ENCODE measurements around the gene ESRRB.

Gene ESRRB

DNA sequence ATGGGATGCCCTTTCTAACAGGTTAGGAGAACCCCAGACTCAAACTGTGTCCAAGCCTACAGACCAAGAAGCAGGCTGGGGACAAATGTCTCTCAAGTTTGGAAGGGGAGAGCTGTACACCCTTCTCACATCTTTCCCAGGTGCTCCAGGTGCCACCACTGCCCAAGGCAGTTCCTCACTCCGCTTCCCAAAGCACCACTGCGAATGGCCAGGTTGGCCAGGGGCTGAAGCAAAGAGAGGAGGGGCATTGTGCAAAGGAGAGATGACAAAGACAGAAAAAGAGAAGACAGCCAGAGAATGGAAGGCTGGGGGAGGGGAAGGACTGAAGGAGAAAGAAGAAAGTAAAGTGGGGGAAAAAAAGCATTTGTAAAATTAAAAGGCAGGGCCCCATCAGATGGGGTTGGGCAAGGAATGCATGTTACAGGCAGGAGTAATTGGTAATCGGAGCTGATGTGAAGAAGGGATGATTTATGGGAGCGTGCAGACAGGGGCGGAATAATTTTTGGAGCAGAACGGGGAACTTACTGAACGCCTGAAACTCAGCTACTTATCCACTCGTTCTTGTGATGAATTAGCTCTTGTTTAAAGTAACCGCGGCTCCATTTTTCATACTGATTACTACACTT lies 165.8 kb downstream of the ESRRB start:
- H3K27me3 ChIP-seq (ENCODE audit: insufficient read depth, low read depth, severe bottlenecking): no peaks in the 10 kb centered on the region
- TF ChIP-seq, protein P1, sequence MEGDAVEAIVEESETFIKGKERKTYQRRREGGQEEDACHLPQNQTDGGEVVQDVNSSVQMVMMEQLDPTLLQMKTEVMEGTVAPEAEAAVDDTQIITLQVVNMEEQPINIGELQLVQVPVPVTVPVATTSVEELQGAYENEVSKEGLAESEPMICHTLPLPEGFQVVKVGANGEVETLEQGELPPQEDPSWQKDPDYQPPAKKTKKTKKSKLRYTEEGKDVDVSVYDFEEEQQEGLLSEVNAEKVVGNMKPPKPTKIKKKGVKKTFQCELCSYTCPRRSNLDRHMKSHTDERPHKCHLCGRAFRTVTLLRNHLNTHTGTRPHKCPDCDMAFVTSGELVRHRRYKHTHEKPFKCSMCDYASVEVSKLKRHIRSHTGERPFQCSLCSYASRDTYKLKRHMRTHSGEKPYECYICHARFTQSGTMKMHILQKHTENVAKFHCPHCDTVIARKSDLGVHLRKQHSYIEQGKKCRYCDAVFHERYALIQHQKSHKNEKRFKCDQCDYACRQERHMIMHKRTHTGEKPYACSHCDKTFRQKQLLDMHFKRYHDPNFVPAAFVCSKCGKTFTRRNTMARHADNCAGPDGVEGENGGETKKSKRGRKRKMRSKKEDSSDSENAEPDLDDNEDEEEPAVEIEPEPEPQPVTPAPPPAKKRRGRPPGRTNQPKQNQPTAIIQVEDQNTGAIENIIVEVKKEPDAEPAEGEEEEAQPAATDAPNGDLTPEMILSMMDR (IDR thresholded peaks at IDR 0.05; ENCODE audit: low read depth, low read length): no peak
- H3K4me3 ChIP-seq (ENCODE audit: low read depth, low read length): no peak overlapping the region
- no peak overlapping the region for H3K27ac ChIP-seq
- no peaks in the 10 kb centered on the region for H3K36me3 ChIP-seq
- H3K9me3 ChIP-seq (ENCODE audit: severe bottlenecking): no peaks in the 10 kb centered on the region
- no peak for DNase-seq

DNA sequence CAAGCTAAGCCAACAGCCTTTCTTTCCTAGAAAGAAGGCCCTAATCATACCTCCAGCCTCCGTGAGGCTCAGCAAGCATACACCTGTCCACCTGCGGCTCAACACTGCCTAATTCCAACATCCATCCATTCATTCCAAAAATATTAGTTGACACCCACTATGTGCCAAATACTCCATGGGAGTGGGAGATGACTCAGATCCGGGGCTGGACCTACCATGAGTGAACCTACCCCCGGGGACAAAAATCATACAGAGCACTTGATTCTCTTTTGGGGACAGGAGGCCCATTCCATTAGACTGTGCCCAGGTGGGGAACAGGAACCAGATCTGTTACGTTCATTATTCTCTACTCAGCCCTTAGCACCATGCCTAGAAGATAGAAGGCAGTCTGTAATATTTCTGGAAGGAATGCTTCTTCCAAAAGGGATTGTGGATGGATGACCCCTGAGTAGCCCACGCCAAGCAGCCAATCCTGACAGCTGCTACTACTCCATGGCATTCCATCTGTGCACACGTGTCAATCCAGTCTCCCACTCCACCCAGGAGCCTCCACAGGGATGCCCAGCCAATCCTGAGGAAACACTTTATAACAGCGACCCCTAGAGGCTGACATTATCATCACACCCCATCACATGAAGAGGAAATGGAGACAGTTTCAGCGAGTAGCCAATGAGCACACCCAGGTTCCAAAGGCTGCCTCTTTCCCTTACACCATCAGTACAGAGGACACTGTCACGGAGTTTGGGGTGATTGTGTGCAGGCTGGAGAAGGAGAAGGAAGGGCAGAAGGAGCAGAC lies 170.7 kb downstream of the ESRRB start:
- H3K27ac ChIP-seq: no peak overlapping the region
- peak; percentile 80 for DNase-seq
- H3K36me3 ChIP-seq: no peaks in the 10 kb centered on the region
- TF ChIP-seq, protein P1 (IDR thresholded peaks at IDR 0.05; ENCODE audit: low read depth, low read length): peak; percentile 72
- H3K9me3 ChIP-seq (ENCODE audit: severe bottlenecking): no peaks in the 10 kb centered on the region
- H3K4me3 ChIP-seq (ENCODE audit: low read depth, low read length): no peak overlapping the region
- no peaks in the 10 kb centered on the region for H3K27me3 ChIP-seq (ENCODE audit: insufficient read depth, low read depth, severe bottlenecking)

DNA sequence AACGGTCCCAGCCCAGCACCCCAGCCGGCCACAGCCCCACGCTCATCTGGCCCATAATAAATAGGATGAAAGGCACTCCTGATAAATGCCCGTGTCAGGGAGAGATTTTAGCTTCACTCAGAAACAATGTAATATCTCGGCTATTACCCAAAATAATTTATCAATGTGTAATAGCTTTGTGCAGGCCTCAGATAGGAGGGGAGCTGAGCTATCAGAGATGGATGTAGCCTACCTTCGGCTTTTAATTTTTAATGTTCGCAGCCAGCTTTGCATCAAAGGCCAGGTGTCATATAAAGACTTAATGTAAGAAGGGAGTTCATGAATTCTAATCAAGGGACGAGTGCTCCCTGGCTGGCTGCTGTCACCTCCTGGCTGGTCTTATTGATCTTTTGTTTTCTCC lies 171.9 kb downstream of the ESRRB start:
- no peaks in the 10 kb centered on the region for H3K36me3 ChIP-seq
- TF ChIP-seq, protein P1 (IDR thresholded peaks at IDR 0.05; ENCODE audit: low read depth, low read length): no peak
- H3K27ac ChIP-seq: no peak overlapping the region
- H3K9me3 ChIP-seq (ENCODE audit: severe bottlenecking): no peaks in the 10 kb centered on the region
- no peaks in the 10 kb centered on the region for H3K27me3 ChIP-seq (ENCODE audit: insufficient read depth, low read depth, severe bottlenecking)
- no peak overlapping the region for H3K4me3 ChIP-seq (ENCODE audit: low read depth, low read length)
- no peak for DNase-seq

DNA sequence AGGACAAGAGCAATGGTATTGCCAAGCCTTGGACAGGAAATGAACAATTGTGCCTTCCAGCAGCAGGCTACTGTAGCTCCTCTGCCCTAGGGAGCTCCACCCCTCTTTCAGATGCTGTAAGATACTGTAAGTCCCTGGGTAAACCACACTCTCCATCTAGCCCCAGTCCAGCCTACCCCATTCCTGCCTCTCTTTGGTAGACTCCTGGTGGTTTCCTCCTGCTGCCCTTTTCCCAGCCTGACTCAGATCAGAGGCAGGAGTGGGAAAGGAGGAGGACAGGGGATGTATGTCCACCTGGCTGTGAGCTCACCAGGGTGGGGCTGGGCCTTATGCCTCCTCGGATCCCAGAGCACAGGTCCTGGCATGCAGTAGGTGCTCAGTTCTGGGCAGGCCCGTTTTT lies 174.6 kb downstream of the ESRRB start:
- Histone ChIP-seq H3K27me3 (ENCODE audit: insufficient read depth, low read depth, severe bottlenecking) (no peaks in the 10 kb centered on the region), H3K9me3 (ENCODE audit: severe bottlenecking) (no peaks in the 10 kb centered on the region), H3K36me3 (no peaks in the 10 kb centered on the region), H3K27ac (no peak overlapping the region), H3K4me3 (ENCODE audit: low read depth, low read length) (no peak overlapping the region)
- DNase-seq: no peak
- TF ChIP-seq, protein P1 (IDR thresholded peaks at IDR 0.05; ENCODE audit: low read depth, low read length): no peak

DNA sequence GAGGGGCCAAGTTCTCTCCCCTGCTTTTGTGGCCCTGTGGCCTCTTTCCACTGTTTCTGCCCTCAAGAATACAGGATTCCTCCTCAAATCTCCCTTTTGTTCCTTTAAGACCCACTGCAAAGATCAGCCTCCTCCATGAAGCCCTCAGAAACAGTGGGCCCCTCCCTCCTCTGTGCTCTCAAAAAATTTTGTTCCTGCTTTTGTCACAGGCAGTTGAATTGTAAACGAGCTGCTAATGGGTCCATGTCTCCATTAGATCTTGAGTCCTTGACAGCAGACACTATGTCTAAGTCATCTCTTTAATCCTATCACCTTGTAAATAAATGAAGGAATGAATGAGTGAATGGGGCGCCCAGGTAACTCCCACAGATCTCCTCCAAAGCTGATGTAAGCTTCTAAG lies 175.2 kb downstream of the ESRRB start:
- H3K27me3 ChIP-seq (ENCODE audit: insufficient read depth, low read depth, severe bottlenecking): no peaks in the 10 kb centered on the region
- no peak overlapping the region for H3K4me3 ChIP-seq (ENCODE audit: low read depth, low read length)
- TF ChIP-seq, protein P1 (IDR thresholded peaks at IDR 0.05; ENCODE audit: low read depth, low read length): no peak
- H3K27ac ChIP-seq: no peak overlapping the region
- no peaks in the 10 kb centered on the region for H3K36me3 ChIP-seq
- DNase-seq: no peak
- no peaks in the 10 kb centered on the region for H3K9me3 ChIP-seq (ENCODE audit: severe bottlenecking)

All from WERI-Rb-1 (cell line).